ENCODE results near the gene NSFL1C.

DNA sequence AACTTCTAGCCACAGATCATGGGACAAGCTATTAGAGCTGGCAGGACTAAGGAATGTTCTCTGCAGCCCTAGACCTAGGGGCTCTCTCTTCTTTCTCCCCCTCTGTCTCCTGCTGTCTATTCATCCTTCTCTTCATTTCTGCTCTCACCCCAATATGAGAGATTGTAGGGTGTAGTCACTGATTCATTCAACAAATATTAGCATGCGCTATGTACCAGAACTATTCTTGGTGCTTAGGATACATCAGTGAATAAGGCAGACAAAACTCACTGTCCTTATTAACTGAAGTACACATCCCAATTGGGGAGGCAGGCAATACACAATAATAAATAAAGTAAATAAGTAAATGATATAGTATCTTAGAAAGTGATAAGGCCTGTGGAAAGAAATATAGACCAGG is 39.2 kb upstream of the NSFL1C start:
- no peak for TF ChIP-seq POLR2A (IDR thresholded peaks at IDR 0.05)
- TF ChIP-seq, protein P1, sequence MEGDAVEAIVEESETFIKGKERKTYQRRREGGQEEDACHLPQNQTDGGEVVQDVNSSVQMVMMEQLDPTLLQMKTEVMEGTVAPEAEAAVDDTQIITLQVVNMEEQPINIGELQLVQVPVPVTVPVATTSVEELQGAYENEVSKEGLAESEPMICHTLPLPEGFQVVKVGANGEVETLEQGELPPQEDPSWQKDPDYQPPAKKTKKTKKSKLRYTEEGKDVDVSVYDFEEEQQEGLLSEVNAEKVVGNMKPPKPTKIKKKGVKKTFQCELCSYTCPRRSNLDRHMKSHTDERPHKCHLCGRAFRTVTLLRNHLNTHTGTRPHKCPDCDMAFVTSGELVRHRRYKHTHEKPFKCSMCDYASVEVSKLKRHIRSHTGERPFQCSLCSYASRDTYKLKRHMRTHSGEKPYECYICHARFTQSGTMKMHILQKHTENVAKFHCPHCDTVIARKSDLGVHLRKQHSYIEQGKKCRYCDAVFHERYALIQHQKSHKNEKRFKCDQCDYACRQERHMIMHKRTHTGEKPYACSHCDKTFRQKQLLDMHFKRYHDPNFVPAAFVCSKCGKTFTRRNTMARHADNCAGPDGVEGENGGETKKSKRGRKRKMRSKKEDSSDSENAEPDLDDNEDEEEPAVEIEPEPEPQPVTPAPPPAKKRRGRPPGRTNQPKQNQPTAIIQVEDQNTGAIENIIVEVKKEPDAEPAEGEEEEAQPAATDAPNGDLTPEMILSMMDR (IDR thresholded peaks at IDR 0.05), result no peak
